Gastrocnemius medialis (tissue), 4 donors: ENCODE results near the gene OTUB1. TPM values are rescaled to one million over a fixed set of nuclear protein-coding genes. Genes with fewer than 3 reads are reported as not detected.

ENCODE experiments used
- ATAC-seq, 2 donors: fragments of 150-250 bp; one replicate each; pipeline ENCODE4 v1.9.1; 2016
- DNase-seq, 2 donors: peaks; one replicate each; pipeline ENCODE4 v3.0.0-alpha.2; 2019
- H3K27ac ChIP-seq, 4 donors: fragments of 200-600 bp; sonication (generic); 1 replicate in 1 of 4; 2 replicates in 3 of 4; pipeline ENCODE4 v1.5.1; 2016 to 2018; ENCODE audit warnings: mild to moderate bottlenecking in 2 of 4, moderate library complexity in 1 of 4
- H3K27me3 ChIP-seq, 3 donors: fragments of 200-600 bp; sonication (generic) in 2 of 3; 1 replicate in 1 of 3; 2 replicates in 2 of 3; pipeline versions ENCODE4 v1.5.1 to v1.6.0; 2016 to 2019; ENCODE audit warnings: mild to moderate bottlenecking in 1 of 3, moderate library complexity in 1 of 3
- H3K36me3 ChIP-seq, 2 donors: fragments of 200-600 bp; sonication (generic) in 1 of 2; one replicate each; pipeline ENCODE4 v1.5.1; 2017 to 2018
- H3K4me1 ChIP-seq, 2 donors: fragments of 200-600 bp; sonication (generic) in 1 of 2; one replicate each; pipeline ENCODE4 v1.5.1; 2016 to 2017; ENCODE audit warnings: mild to moderate bottlenecking in 2 of 2
- H3K4me3 ChIP-seq, 4 donors: fragments of 200-600 bp; sonication (generic) in 3 of 4; 1 replicate in 1 of 4; 2 replicates in 3 of 4; pipeline ENCODE4 v1.5.1; 2016 to 2019; ENCODE audit warnings: mild to moderate bottlenecking in 2 of 4
- H3K9me3 ChIP-seq, 3 donors: fragments of 200-600 bp; sonication (generic) in 2 of 3; 1 replicate in 1 of 3; 2 replicates in 2 of 3; pipeline ENCODE4 v1.5.1; 2016 to 2019
- CTCF ChIP-seq, 5 experiments: fragments of 450-650 bp in 3 of 5; fragments of 200-600 bp in 2 of 5; sonication (generic) in 2 of 5; IDR thresholded peaks in 4 of 5; conservative IDR thresholded peaks in 1 of 5; 1 replicate in 4 of 5; 2 replicates in 1 of 5; pipeline ENCODE4 v1.5.1; 2016 to 2019; ENCODE audit warnings: antibody characterized with exemption in 5 of 5, mild to moderate bottlenecking in 3 of 5, moderate library complexity in 3 of 5
- POLR2A ChIP-seq, 2 donors: fragments of 450-650 bp; IDR thresholded peaks; one replicate each; pipeline ENCODE4 v1.6.1; 2017; ENCODE audit warnings: antibody characterized with exemption in 2 of 2, mild to moderate bottlenecking in 2 of 2, moderate library complexity in 2 of 2
- in situ Hi-C, 4 donors: fragments of 200-750 bp; cut with MboI; loops; one replicate each; pipeline versions ENCODE4 v1.15.0 to v1.8.0; 2017; ENCODE audit warnings: low sequenced_read_pairs in 4 of 4
- intact Hi-C: fragments of 100-400 bp; cut with DNase I; formaldehyde crosslinking; loops from one replicate; pipeline ENCODE4 v1.15.1; 2023; ENCODE audit warnings: low total_unique reads
- total RNA-seq, 4 donors: library from RNA; depleted of rRNA; stranded (reverse); fragments of >200 nt; gene quantifications; one replicate each; pipeline versions ENCODE4 v1.1.0 to v1.2.3, GENCODE V29; 2016

OTUB1 gene
- total RNA-seq, 4 donors from 2014 or later = 48.0 to 70.3 (median 59.5) TPM

GRCh38 chr11:64013141-64013896, 27.1 kb downstream of the OTUB1 start:
- Histone ChIP-seq H3K4me3 (no peak overlapping the region), H3K27ac (no peak overlapping the region), H3K27me3 (no peaks in the 10 kb centered on the region), H3K36me3 (no peaks in the 10 kb centered on the region), H3K4me1 (peaks cover 0 to 1% of the 10 kb centered on the region in 2 donors), H3K9me3 (no peaks in the 10 kb centered on the region)
- no peak for ATAC-seq
- in situ Hi-C loops (no loop called here), intact Hi-C loops (no loop called here)
- no peak for DNase-seq
- TF ChIP-seq POLR2A (IDR thresholded peaks at IDR 0.05) (no peak), CTCF (IDR thresholded peaks at IDR 0.05 in 4 of 5, conservative IDR thresholded peaks at IDR 0.05 in 1 of 5) (no peak)

GRCh38 chr11:64014356-64014755, 28.1 kb downstream of the OTUB1 start:
- no peak overlapping the region for H3K27ac ChIP-seq
- no peaks in the 10 kb centered on the region for H3K36me3 ChIP-seq
- DNase-seq (no peak), ATAC-seq (no peak)
- H3K4me3 ChIP-seq = no peak overlapping the region
- peaks cover 0 to 1% of the 10 kb centered on the region in 2 donors for H3K4me1 ChIP-seq
- in situ Hi-C loops (no loop called here), intact Hi-C loops (no loop called here)
- no peaks in the 10 kb centered on the region for H3K9me3 ChIP-seq
- TF ChIP-seq CTCF (IDR thresholded peaks at IDR 0.05 in 4 of 5, conservative IDR thresholded peaks at IDR 0.05 in 1 of 5) (no peak), POLR2A (IDR thresholded peaks at IDR 0.05) (no peak)
- H3K27me3 ChIP-seq = no peaks in the 10 kb centered on the region

GRCh38 chr11:64015510-64015909, 29.3 kb downstream of the OTUB1 start:
- no peaks in the 10 kb centered on the region for H3K27me3 ChIP-seq
- DNase-seq (no peak), ATAC-seq (no peak)
- intact Hi-C loops = no loop called here
- peaks cover 7 to 12% of the 10 kb centered on the region in 2 donors for H3K4me1 ChIP-seq
- no peak overlapping the region for H3K4me3 ChIP-seq
- H3K27ac ChIP-seq = no peak overlapping the region
- H3K9me3 ChIP-seq = no peaks in the 10 kb centered on the region
- TF ChIP-seq POLR2A (IDR thresholded peaks at IDR 0.05) (no peak), CTCF (IDR thresholded peaks at IDR 0.05 in 4 of 5, conservative IDR thresholded peaks at IDR 0.05 in 1 of 5) (no peak)
- H3K36me3 ChIP-seq = no peaks in the 10 kb centered on the region
- in situ Hi-C loops = no loop called here

GRCh38 chr11:64015935-64016845, 30.0 kb downstream of the OTUB1 start:
- H3K9me3 ChIP-seq = no peaks in the 10 kb centered on the region
- in situ Hi-C loops = no loop called here

More at GRCh38 chr11:64015935-64016845, 30.0 kb downstream of the OTUB1 start:
- H3K27ac ChIP-seq = no peak overlapping the region
- peaks cover 11 to 18% of the 10 kb centered on the region in 2 donors for H3K4me1 ChIP-seq
- no peak overlapping the region for H3K4me3 ChIP-seq
- TF ChIP-seq POLR2A (IDR thresholded peaks at IDR 0.05) = no peak
- TF ChIP-seq CTCF (IDR thresholded peaks at IDR 0.05 in 4 of 5, conservative IDR thresholded peaks at IDR 0.05 in 1 of 5) = no peak
- intact Hi-C loops = no loop called here
- DNase-seq (no peak), ATAC-seq (no peak)
- no peaks in the 10 kb centered on the region for H3K27me3 ChIP-seq
- no peaks in the 10 kb centered on the region for H3K36me3 ChIP-seq
